HepG2 (cell line): Measurements from ENCODE around the gene KRT6B. TPM values are rescaled to one million over a fixed set of nuclear protein-coding genes. Genes with fewer than 3 reads are reported as not detected.

Experiments used
- ATAC-seq: fragments of 200-7000 bp; cut with Tn5 transposase; 3 replicates; pipeline ENCODE4 v1.9.1; 2020; ENCODE audit warnings: mild to moderate bottlenecking, moderate library complexity
- BruUV-seq: library from RNA; stranded (reverse); fragments of 400-500 nt; replicated peaks from 2 replicates; lab custom pipeline; 2021; lab: Mats Ljungman, UMichigan
- CTCF ChIA-PET: fragments of 300-600 bp; formaldehyde crosslinking; extraction: SDS; loops from one replicate; lab custom pipeline; 2021; ENCODE audit warnings: low total read pairs, inconsistent platforms, low intra/inter-chr PET ratio; lab: Yijun Ruan, JAX
- POLR2A ChIA-PET: fragments of 350-600 bp; sonication (Branson Sonifier 250); formaldehyde crosslinking; loops from one replicate; lab custom pipeline; 2020; ENCODE audit warnings: antibody characterized with exemption, inconsistent platforms; lab: Yijun Ruan, JAX
- DNase-seq: peaks from one replicate; pipeline ENCODE4 v3.0.0-alpha.2; 2015; ENCODE audit warnings: low spot score
- FAIRE-seq: peaks from 3 replicates; lab custom pipeline; 2011; peaks lifted over from hg19 to GRCh38; lab: Jason Lieb, UNC
- H2AFZ ChIP-seq: one replicate; pipeline ENCODE4 v1.6.1; 2011; ENCODE audit warnings: low read length, inconsistent platforms
- H3K27ac ChIP-seq: fragments of 300-600 bp; 3 replicates; pipeline ENCODE4 v1.8.0; 2011; ENCODE audit warnings: mixed run types, mild to moderate bottlenecking, mixed read lengths, low read length, inconsistent platforms; ENCODE audit not compliant: insufficient read depth; ENCODE audit errors: extremely low read length
- H3K27me3 ChIP-seq, 2 experiments: fragments of 200-600 bp in 1 of 2; 2 replicates in 1 of 2; 3 replicates in 1 of 2; pipeline versions ENCODE4 v1.6.0 to v1.8.0; 2011; ENCODE audit warnings: low read length in 2 of 2, mild to moderate bottlenecking in 2 of 2, moderate library complexity in 2 of 2, inconsistent platforms in 1 of 2; ENCODE audit not compliant: insufficient read depth in 2 of 2, control insufficient read depth in 1 of 2
- H3K36me3 ChIP-seq, 2 experiments: fragments of 200-600 bp in 1 of 2; replicated peaks in 1 of 2; 2 replicates in 1 of 2; 3 replicates in 1 of 2; pipeline versions ENCODE4 v1.5.1 to v1.8.0; 2011; ENCODE audit warnings: low read length in 2 of 2, inconsistent platforms in 1 of 2; ENCODE audit not compliant: insufficient read depth in 2 of 2, control insufficient read depth in 1 of 2
- H3K4me1 ChIP-seq: 2 replicates; pipeline ENCODE4 v1.5.1; 2012; ENCODE audit warnings: low read length, inconsistent platforms; ENCODE audit not compliant: insufficient read depth
- H3K4me2 ChIP-seq: 2 replicates; pipeline ENCODE4 v1.6.0; 2011; ENCODE audit warnings: low read depth, low read length, inconsistent platforms
- H3K4me3 ChIP-seq, 3 experiments: fragments of 200-600 bp in 1 of 3; sonication (generic), shearing (Covaris generic) in 1 of 3; replicated peaks in 1 of 3; 2 replicates each; pipeline ENCODE4 v1.5.1; 2011 to 2016; ENCODE audit warnings: low read length in 3 of 3, inconsistent platforms in 2 of 3, low read depth in 2 of 3, mild to moderate bottlenecking in 2 of 3, control low read depth in 1 of 3, mixed read lengths in 1 of 3; ENCODE audit not compliant: insufficient read depth in 1 of 3
- H3K79me2 ChIP-seq: one replicate; pipeline ENCODE4 v1.6.1; 2011; ENCODE audit warnings: low read length, inconsistent platforms; ENCODE audit not compliant: insufficient read depth
- H3K9ac ChIP-seq: 2 replicates; pipeline ENCODE4 v1.6.0; 2011; ENCODE audit warnings: mild to moderate bottlenecking, low read depth, low read length, inconsistent platforms; ENCODE audit not compliant: insufficient read depth
- H3K9me3 ChIP-seq: 2 replicates; pipeline ENCODE4 v1.5.1; 2012; ENCODE audit warnings: mild to moderate bottlenecking, low read length
- H4K20me1 ChIP-seq: 2 replicates; pipeline ENCODE4 v1.6.0; 2011; ENCODE audit warnings: inconsistent platforms, mild to moderate bottlenecking, low read length, moderate library complexity; ENCODE audit not compliant: insufficient read depth
- ATF4 ChIP-seq, 2 experiments: fragments of 450-650 bp in 1 of 2; sonication (generic) in 1 of 2; formaldehyde crosslinking; IDR thresholded peaks; 2 replicates each; pipeline versions ENCODE4 v1.5.0 to v1.8.0; 2020 to 2022; ENCODE audit warnings: mild to moderate bottlenecking in 1 of 2, missing genetic modification reagents in 1 of 2
- CC2D1A ChIP-seq: sonication (generic); formaldehyde crosslinking; IDR thresholded peaks from 2 replicates; pipeline ENCODE4 v1.8.1; 2023; ENCODE audit warnings: mild to moderate bottlenecking, missing genetic modification reagents
- HIVEP1 ChIP-seq: sonication (generic); formaldehyde crosslinking; IDR thresholded peaks from 2 replicates; pipeline ENCODE4 v1.4.0; 2020; ENCODE audit warnings: mild to moderate bottlenecking, missing genetic modification reagents
- HNRNPLL ChIP-seq: fragments of 200-400 bp; formaldehyde crosslinking; IDR thresholded peaks from 2 replicates; pipeline ENCODE4 v1.6.1; 2017; ENCODE audit warnings: mild to moderate bottlenecking, low read depth, low read length; ENCODE audit not compliant: poor library complexity, severe bottlenecking
- MAF1 ChIP-seq: sonication (generic); formaldehyde crosslinking; IDR thresholded peaks from 2 replicates; pipeline ENCODE4 v1.5.0; 2020; ENCODE audit warnings: missing genetic modification reagents, borderline replicate concordance
- MTA1 ChIP-seq: sonication (generic); formaldehyde crosslinking; IDR thresholded peaks from 2 replicates; pipeline ENCODE4 v1.4.0; 2020; ENCODE audit warnings: missing genetic modification reagents, mild to moderate bottlenecking, borderline replicate concordance
- REPIN1 ChIP-seq: sonication (generic); formaldehyde crosslinking; IDR thresholded peaks from 2 replicates; pipeline ENCODE4 v1.8.0; 2022; ENCODE audit warnings: missing genetic modification reagents, low read depth, mild to moderate bottlenecking, borderline replicate concordance
- SNAI1 ChIP-seq: sonication (generic); formaldehyde crosslinking; IDR thresholded peaks from 2 replicates; pipeline ENCODE4 v1.5.0; 2020; ENCODE audit warnings: mild to moderate bottlenecking, missing genetic modification reagents, borderline replicate concordance
- TBP ChIP-seq: sonication (generic); formaldehyde crosslinking; IDR thresholded peaks from 2 replicates; pipeline ENCODE4 v1.5.0; 2020; ENCODE audit warnings: missing genetic modification reagents
- TEAD2 ChIP-seq: sonication (generic); formaldehyde crosslinking; IDR thresholded peaks from 2 replicates; pipeline ENCODE4 v1.9.0; 2021; ENCODE audit warnings: missing genetic modification reagents
- ZEB1 ChIP-seq: IDR thresholded peaks from 2 replicates; pipeline ENCODE4 v1.6.1; 2012; ENCODE audit warnings: mild to moderate bottlenecking, low read depth, inconsistent platforms; ENCODE audit not compliant: insufficient replicate concordance
- ZFP41 ChIP-seq: sonication (generic); formaldehyde crosslinking; IDR thresholded peaks from 2 replicates; pipeline ENCODE4 v1.4.0; 2020; ENCODE audit warnings: mild to moderate bottlenecking, missing genetic modification reagents, borderline replicate concordance
- ZNF224 ChIP-seq: sonication (generic); formaldehyde crosslinking; IDR thresholded peaks from 2 replicates; pipeline ENCODE4 v1.5.0; 2020; ENCODE audit warnings: mild to moderate bottlenecking, missing genetic modification reagents
- ZNF33A ChIP-seq: sonication (generic); formaldehyde crosslinking; IDR thresholded peaks from 2 replicates; pipeline ENCODE4 v1.5.1; 2020; ENCODE audit warnings: missing genetic modification reagents, mild to moderate bottlenecking, moderate library complexity, borderline replicate concordance
- ZNF576 ChIP-seq: sonication (generic); formaldehyde crosslinking; IDR thresholded peaks from 2 replicates; pipeline ENCODE4 v1.4.0; 2020; ENCODE audit warnings: mild to moderate bottlenecking, missing genetic modification reagents
- ZNF816 ChIP-seq: sonication (generic); formaldehyde crosslinking; IDR thresholded peaks from 2 replicates; pipeline ENCODE4 v1.8.0; 2022; ENCODE audit warnings: missing genetic modification reagents, mild to moderate bottlenecking, borderline replicate concordance
- ZSCAN29 ChIP-seq: sonication (generic); formaldehyde crosslinking; conservative IDR thresholded peaks from 2 replicates; pipeline ENCODE4 v1.4.0; 2020; ENCODE audit warnings: mild to moderate bottlenecking, missing genetic modification reagents
- WGBS: methylation state at CpG from one replicate; pipeline ENCODE4 v1.1.6; 2017; ENCODE audit warnings: low lambda C conversion rate; 5-methylcytosine and 5-hydroxymethylcytosine counted together
- in situ Hi-C: cut with HindIII; loops from 2 replicates; pipeline ENCODE4 v1.10.0; 2017; ENCODE audit warnings: low pct_unique_long_range_greater_than_20kb; ENCODE audit not compliant: extremely low pct_ligation_motif_present
- intact Hi-C: fragments of 100-400 bp; cut with micrococcal nuclease; formaldehyde crosslinking; loops from one replicate; pipeline ENCODE4 v1.10.0; 2022; ENCODE audit not compliant: unreplicated experiment
- polyA plus RNA-seq, 8 experiments: library from polyadenylated mRNA; depleted of rRNA in 3 of 8; stranded (reverse) in 7 of 8; unstranded in 1 of 8; fragments of >200 nt; fragmentation: Illumina TruSeq in 4 of 8; extraction: Trizol in 4 of 8; gene quantifications; 2 replicates each; pipeline versions ENCODE4 v1.2.1 to v1.2.3, GENCODE V29; 2011 to 2016; ENCODE audit warnings: low read depth in 4 of 8, missing spikeins in 1 of 8, mixed read lengths in 1 of 8; ENCODE audit not compliant: insufficient read depth in 1 of 8
- total RNA-seq, 5 experiments: library from RNA; depleted of rRNA; stranded (reverse); fragments of >200 nt; fragmentation: Illumina TruSeq; extraction: Trizol; gene quantifications; 2 replicates each; pipeline ENCODE4 v1.2.3, GENCODE V29; 2016; ENCODE audit warnings: low read depth in 1 of 5
- TF ChIP-seq, protein P1 (sequence below): fragments of 450-650 bp; IDR thresholded peaks from 2 replicates; pipeline ENCODE4 v1.6.1; 2017; ENCODE audit warnings: mild to moderate bottlenecking
- TF ChIP-seq, protein P2 (sequence below): fragments of 450-650 bp; IDR thresholded peaks from 2 replicates; pipeline ENCODE4 v1.6.1; 2016

KRT6B gene
- total and polyA plus RNA-seq, 2 of the 13 experiments (the other 11 are each of a cell fraction or from before 2014, with no cell fraction given), result not detected

DNA sequence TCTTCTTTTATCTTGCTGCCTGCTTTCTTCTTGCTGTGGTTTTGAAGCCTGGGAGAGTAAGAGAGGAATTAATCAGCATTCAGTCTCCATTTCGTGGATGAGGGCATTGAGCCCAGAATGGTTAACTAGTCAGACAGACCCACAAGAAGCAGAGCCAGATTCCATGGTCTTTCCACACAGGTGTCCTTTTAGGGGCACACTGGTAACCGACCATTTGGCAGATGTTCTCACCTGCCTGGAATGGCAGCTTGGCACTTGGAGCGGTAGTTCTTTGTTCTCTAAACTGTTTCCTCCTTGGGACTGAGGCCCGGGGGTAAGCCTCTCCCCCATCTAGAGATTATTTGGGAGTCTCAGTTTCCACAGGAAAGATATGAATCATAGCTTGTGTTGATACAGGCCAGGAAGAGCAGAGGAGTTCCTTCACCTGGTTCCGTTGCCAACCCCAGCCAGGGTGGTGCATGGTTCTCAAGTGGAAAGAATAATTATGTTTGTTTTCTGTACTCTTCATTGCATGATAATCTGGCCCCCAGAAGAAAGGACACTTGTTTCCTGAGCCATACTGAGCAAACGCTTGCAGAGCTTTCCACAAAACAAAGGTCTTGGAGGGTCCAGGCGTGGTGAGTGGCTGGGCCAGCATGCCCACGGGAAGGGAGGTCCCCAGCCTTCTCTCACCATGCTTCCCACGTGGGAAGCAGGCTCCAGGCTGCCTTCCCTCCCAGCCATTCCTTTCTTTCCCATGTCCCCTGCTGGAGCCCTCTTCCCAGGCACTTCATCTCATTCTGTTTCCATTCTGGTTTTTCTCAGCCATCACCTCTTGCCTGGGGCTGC is 15.7 kb downstream of the KRT6B start:
- Histone ChIP-seq H3K4me2 (no peak overlapping the region), H3K36me3 (no peaks in the 10 kb centered on the region), H3K27ac (no peak overlapping the region), H4K20me1 (no peaks in the 10 kb centered on the region), H2AFZ (no peak overlapping the region), H3K27me3 (peaks cover 3 to 7% of the 10 kb centered on the region in 2 experiments; a peak in 3 of 5 replicates), H3K79me2 (no peaks in the 10 kb centered on the region), H3K9me3 (no peaks in the 10 kb centered on the region), H3K9ac (no peak overlapping the region), H3K4me3 (no peak overlapping the region), H3K4me1 (peaks cover 6% of the 10 kb centered on the region)
- 10% methylated on average over 9 of the region's 9 CpGs for WGBS
- BruUV-seq, result no TSS peak
- FAIRE-seq (no peak), ATAC-seq (no peak), DNase-seq (no peak)
- intact Hi-C loops, result no loop called here
- POLR2A ChIA-PET, result no interaction called here
- CTCF ChIA-PET, result no interaction called here
- in situ Hi-C loops, result no loop called here
- TF ChIP-seq REPIN1, result no peak
- no peak for TF ChIP-seq SNAI1 (CRISPR knock-in tag)
- TF ChIP-seq MTA1 (CRISPR knock-in tag), result no peak
- no peak for TF ChIP-seq ZFP41 (CRISPR knock-in tag)
- TF ChIP-seq CC2D1A (CRISPR knock-in tag), result no peak
- TF ChIP-seq, protein P1, sequence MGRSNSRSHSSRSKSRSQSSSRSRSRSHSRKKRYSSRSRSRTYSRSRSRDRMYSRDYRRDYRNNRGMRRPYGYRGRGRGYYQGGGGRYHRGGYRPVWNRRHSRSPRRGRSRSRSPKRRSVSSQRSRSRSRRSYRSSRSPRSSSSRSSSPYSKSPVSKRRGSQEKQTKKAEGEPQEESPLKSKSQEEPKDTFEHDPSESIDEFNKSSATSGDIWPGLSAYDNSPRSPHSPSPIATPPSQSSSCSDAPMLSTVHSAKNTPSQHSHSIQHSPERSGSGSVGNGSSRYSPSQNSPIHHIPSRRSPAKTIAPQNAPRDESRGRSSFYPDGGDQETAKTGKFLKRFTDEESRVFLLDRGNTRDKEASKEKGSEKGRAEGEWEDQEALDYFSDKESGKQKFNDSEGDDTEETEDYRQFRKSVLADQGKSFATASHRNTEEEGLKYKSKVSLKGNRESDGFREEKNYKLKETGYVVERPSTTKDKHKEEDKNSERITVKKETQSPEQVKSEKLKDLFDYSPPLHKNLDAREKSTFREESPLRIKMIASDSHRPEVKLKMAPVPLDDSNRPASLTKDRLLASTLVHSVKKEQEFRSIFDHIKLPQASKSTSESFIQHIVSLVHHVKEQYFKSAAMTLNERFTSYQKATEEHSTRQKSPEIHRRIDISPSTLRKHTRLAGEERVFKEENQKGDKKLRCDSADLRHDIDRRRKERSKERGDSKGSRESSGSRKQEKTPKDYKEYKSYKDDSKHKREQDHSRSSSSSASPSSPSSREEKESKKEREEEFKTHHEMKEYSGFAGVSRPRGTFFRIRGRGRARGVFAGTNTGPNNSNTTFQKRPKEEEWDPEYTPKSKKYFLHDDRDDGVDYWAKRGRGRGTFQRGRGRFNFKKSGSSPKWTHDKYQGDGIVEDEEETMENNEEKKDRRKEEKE, result no peak
- no peak for TF ChIP-seq TEAD2 (CRISPR knock-in tag)
- TF ChIP-seq ZEB1, result no peak
- TF ChIP-seq ZSCAN29 (CRISPR knock-in tag), result no peak
- TF ChIP-seq TBP (CRISPR knock-in tag), result no peak
- TF ChIP-seq ZNF576 (CRISPR knock-in tag), result no peak
- TF ChIP-seq, protein P2, sequence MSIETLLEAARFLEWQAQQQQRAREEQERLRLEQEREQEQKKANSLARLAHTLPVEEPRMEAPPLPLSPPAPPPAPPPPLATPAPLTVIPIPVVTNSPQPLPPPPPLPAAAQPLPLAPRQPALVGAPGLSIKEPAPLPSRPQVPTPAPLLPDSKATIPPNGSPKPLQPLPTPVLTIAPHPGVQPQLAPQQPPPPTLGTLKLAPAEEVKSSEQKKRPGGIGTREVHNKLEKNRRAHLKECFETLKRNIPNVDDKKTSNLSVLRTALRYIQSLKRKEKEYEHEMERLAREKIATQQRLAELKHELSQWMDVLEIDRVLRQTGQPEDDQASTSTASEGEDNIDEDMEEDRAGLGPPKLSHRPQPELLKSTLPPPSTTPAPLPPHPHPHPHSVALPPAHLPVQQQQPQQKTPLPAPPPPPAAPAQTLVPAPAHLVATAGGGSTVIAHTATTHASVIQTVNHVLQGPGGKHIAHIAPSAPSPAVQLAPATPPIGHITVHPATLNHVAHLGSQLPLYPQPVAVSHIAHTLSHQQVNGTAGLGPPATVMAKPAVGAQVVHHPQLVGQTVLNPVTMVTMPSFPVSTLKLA, result no peak
- no peak for TF ChIP-seq ZNF816 (CRISPR knock-in tag)
- no peak for TF ChIP-seq MAF1 (CRISPR knock-in tag)
- TF ChIP-seq HIVEP1 (CRISPR knock-in tag), result no peak
- TF ChIP-seq ATF4 (CRISPR knock-in tag; IDR thresholded peaks at IDR 0.05), result no peak
- no peak for TF ChIP-seq ZNF224 (CRISPR knock-in tag)
- no peak for TF ChIP-seq ZNF33A
- TF ChIP-seq HNRNPLL, result no peak
